Breast epithelium (tissue), 4 donors: ENCODE data around the gene CCDC170. TPM values are rescaled to one million over a fixed set of nuclear protein-coding genes. Genes with fewer than 3 reads are reported as not detected.

Experiments
- DNase-seq, 2 donors: peaks; one replicate each; pipeline ENCODE4 v3.0.0-alpha.2; 2019; ENCODE audit warnings: low spot score in 2 of 2
- H3K27ac ChIP-seq, 2 donors: fragments of 200-600 bp; sonication (generic) in 1 of 2; one replicate each; pipeline ENCODE4 v1.5.1; 2016 to 2019; ENCODE audit warnings: mild to moderate bottlenecking in 1 of 2
- H3K27me3 ChIP-seq, 2 donors: fragments of 200-600 bp; sonication (generic) in 1 of 2; one replicate each; pipeline versions ENCODE4 v1.5.1 to v1.6.0; 2017 to 2019; ENCODE audit warnings: control low read depth in 1 of 2, mild to moderate bottlenecking in 1 of 2
- H3K36me3 ChIP-seq: fragments of 200-600 bp; one replicate; pipeline ENCODE4 v1.5.1; 2019
- H3K4me1 ChIP-seq, 2 donors: fragments of 200-600 bp; sonication (generic); one replicate each; pipeline ENCODE4 v1.5.1; 2016 to 2019; ENCODE audit warnings: control low read depth in 1 of 2
- H3K4me3 ChIP-seq, 3 donors: fragments of 200-600 bp; sonication (generic); 1 replicate in 2 of 3; 2 replicates in 1 of 3; pipeline ENCODE4 v1.5.1; 2016 to 2019; ENCODE audit warnings: mild to moderate bottlenecking in 3 of 3, moderate library complexity in 2 of 3
- H3K9me3 ChIP-seq, 2 donors: fragments of 200-600 bp; sonication (generic) in 1 of 2; one replicate each; pipeline ENCODE4 v1.5.1; 2016 to 2019; ENCODE audit warnings: control low read depth in 1 of 2
- POLR2A ChIP-seq: fragments of 450-650 bp; IDR thresholded peaks from one replicate; pipeline ENCODE4 v1.6.1; 2016; ENCODE audit warnings: antibody characterized with exemption, mild to moderate bottlenecking, moderate library complexity
- POLR2AphosphoS5 ChIP-seq, 3 donors: sonication (generic); formaldehyde crosslinking; IDR thresholded peaks; one replicate each; pipeline ENCODE4 v1.6.1; 2017; ENCODE audit warnings: antibody characterized with exemption in 3 of 3
- intact Hi-C: fragments of 100-400 bp; cut with DNase I; formaldehyde crosslinking; loops from one replicate; pipeline ENCODE4 v1.15.1; 2023; ENCODE audit warnings: low total_unique reads
- total RNA-seq, 3 donors: library from RNA; depleted of rRNA; stranded (reverse); fragments of >200 nt; gene quantifications; one replicate each; pipeline ENCODE4 v1.1.0, GENCODE V29; 2016
- TF ChIP-seq, protein P1 (sequence below), 3 donors: fragments of 450-650 bp; IDR thresholded peaks; one replicate each; pipeline ENCODE4 v1.5.1; 2016 to 2017; ENCODE audit warnings: antibody characterized with exemption in 3 of 3, mild to moderate bottlenecking in 3 of 3, moderate library complexity in 3 of 3

CCDC170 gene
- total RNA-seq, 3 donors from 2014 or later: 3.5 to 9.8 (median 9.4) TPM

DNA sequence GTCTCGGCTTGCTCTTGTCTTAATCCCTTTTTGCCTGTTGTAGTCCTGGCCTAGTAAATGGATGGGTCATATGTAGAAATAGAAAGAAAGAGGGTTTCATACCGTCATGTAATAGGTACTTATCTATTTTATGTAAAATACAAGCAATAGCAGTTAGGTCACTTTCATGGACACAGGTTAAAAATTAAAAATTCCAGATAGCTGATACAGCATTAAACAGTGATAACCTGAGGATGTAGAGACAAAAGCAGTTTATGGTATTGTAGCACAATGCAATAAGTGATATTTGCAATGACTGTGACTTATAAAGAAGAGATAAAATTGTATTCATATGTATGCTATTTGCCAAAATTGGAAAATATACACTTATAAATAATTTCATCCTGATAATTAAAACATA lies 96.9 kb downstream of the CCDC170 start:
- no peak for DNase-seq
- no peaks in the 10 kb centered on the region for H3K4me1 ChIP-seq
- H3K27me3 ChIP-seq: no peaks in the 10 kb centered on the region
- intact Hi-C loops: no loop called here
- H3K4me3 ChIP-seq: no peak overlapping the region
- TF ChIP-seq POLR2A: no peak
- TF ChIP-seq POLR2AphosphoS5 (IDR thresholded peaks at IDR 0.05): no peak
- TF ChIP-seq, protein P1, sequence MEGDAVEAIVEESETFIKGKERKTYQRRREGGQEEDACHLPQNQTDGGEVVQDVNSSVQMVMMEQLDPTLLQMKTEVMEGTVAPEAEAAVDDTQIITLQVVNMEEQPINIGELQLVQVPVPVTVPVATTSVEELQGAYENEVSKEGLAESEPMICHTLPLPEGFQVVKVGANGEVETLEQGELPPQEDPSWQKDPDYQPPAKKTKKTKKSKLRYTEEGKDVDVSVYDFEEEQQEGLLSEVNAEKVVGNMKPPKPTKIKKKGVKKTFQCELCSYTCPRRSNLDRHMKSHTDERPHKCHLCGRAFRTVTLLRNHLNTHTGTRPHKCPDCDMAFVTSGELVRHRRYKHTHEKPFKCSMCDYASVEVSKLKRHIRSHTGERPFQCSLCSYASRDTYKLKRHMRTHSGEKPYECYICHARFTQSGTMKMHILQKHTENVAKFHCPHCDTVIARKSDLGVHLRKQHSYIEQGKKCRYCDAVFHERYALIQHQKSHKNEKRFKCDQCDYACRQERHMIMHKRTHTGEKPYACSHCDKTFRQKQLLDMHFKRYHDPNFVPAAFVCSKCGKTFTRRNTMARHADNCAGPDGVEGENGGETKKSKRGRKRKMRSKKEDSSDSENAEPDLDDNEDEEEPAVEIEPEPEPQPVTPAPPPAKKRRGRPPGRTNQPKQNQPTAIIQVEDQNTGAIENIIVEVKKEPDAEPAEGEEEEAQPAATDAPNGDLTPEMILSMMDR (IDR thresholded peaks at IDR 0.05): no peak
- peaks cover 7 to 13% of the 10 kb centered on the region in 2 donors for H3K9me3 ChIP-seq
- H3K27ac ChIP-seq: no peak overlapping the region
- H3K36me3 ChIP-seq: no peaks in the 10 kb centered on the region

DNA sequence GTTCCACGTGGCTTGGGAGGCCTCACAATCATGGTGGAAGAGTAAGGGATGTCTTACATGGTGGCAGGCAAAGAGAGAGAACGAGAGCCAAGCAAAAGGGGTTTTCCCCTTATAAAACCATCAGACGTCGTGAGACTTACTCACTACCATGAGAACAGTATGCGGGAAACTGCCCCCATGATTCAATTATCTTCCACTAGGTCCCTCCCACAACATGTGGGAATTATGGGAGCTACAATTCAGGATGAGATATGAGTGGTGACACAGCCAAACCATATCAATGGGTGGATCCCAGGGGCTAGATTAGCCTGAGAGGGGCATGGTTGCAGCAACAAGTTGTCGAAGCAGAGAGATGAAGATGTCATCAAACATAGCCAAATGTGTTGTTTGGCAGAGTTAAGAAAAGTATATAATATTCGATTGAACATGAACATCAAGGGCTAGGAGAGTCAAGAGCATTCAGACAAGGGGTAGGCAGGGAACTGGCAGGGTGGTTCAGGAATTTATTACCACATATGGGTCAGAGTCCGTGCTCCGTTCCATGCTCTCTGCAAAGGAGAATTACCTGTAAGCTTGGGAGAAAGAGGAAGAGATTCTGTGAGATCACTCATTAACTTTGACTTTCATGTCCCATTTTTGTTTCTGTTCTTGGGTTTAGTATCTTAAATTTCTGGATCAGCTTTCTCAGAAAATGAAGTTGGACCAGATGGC lies 98.8 kb downstream of the CCDC170 start:
- Histone ChIP-seq H3K27me3 (no peaks in the 10 kb centered on the region), H3K4me3 (no peak overlapping the region), H3K36me3 (no peaks in the 10 kb centered on the region), H3K27ac (no peak overlapping the region), H3K9me3 (peaks cover 7 to 13% of the 10 kb centered on the region in 2 donors), H3K4me1 (no peaks in the 10 kb centered on the region)
- DNase-seq: no peak
- intact Hi-C loops: no loop called here
- no peak for TF ChIP-seq POLR2AphosphoS5 (IDR thresholded peaks at IDR 0.05)
- TF ChIP-seq, protein P1 (IDR thresholded peaks at IDR 0.05): no peak
- no peak for TF ChIP-seq POLR2A

DNA sequence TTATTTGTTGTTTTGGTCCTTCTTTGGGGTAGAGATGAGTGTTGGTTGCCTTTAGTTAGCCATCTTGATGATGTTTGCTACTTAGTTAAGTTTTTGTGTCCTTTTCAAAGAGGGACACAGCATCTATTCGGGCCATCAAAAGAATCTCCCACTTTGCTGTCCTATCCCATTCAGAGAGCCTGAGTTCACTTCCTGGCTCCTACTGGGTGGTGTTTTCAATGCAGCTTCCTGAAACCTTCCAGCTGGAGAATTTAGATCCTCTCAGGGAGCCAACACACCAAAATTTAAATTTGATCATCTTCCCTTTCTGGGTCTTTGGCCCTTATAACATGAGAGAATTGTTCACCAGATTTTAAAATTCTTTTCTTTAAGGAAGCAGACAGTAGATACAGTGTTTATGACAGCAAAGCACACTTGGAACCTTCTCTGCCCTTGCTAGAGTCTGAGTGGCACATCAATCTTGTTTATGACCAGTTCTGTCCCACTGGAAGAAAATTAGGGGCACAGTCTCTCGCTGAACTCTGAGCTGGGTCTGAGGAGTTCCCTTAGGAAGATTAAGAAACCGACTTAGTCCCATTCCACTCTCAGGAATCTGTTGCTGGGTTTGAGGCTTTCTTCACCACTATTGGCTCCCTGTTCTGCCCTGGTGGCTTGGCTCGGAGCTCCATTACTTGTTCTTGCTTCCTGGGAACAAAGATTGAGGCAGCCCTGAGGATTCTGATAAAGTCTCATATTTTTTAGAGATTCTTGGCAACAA lies 115.5 kb downstream of the CCDC170 start:
- no peak overlapping the region for H3K4me3 ChIP-seq
- H3K27me3 ChIP-seq: no peaks in the 10 kb centered on the region
- TF ChIP-seq POLR2A: no peak
- no peak for TF ChIP-seq POLR2AphosphoS5 (IDR thresholded peaks at IDR 0.05)
- TF ChIP-seq, protein P1 (IDR thresholded peaks at IDR 0.05): no peak
- H3K9me3 ChIP-seq: peaks cover 8 to 15% of the 10 kb centered on the region in 2 donors
- intact Hi-C loops: no loop called here
- H3K27ac ChIP-seq: peak overlapping the region in 1 of 2 donors; percentile 43
- no peaks in the 10 kb centered on the region for H3K36me3 ChIP-seq
- no peaks in the 10 kb centered on the region for H3K4me1 ChIP-seq
- no peak for DNase-seq

DNA sequence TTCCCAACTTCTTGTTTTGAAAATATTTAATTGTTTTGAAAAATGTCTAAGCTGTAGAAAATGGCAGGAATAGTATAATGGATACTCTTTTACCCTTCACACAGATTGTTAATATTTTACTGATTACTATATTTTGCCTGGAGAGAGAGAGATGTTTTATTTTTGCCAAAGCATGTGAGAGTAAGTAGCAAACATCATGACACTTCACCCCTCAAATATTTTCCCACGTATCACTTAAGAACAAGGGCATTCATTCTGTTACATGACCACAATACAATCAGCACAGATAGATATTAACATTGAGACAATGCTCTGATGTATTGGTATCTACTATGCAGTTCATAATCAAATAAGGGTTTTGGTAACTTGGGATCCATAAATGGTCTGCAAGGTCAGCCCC lies 116.5 kb downstream of the CCDC170 start:
- H3K9me3 ChIP-seq: peaks cover 8 to 15% of the 10 kb centered on the region in 2 donors

More for the DNA sequence above, 116.5 kb downstream of the CCDC170 start:
- no peak overlapping the region for H3K27ac ChIP-seq
- DNase-seq: no peak
- intact Hi-C loops: no loop called here
- TF ChIP-seq, protein P1 (IDR thresholded peaks at IDR 0.05): no peak
- TF ChIP-seq POLR2A (no peak), POLR2AphosphoS5 (IDR thresholded peaks at IDR 0.05) (no peak)
- H3K4me1 ChIP-seq: no peaks in the 10 kb centered on the region
- H3K36me3 ChIP-seq: no peaks in the 10 kb centered on the region
- H3K27me3 ChIP-seq: no peaks in the 10 kb centered on the region
- no peak overlapping the region for H3K4me3 ChIP-seq
